Right lobe of liver (tissue), 6 donors: ENCODE results near the gene IGFALS. TPM values are rescaled to one million over a fixed set of nuclear protein-coding genes. Genes with fewer than 3 reads are reported as not detected.
A peak's percentile ranks its signal among the peaks of the same experiment; 100 is the strongest.

Experiments used
- ATAC-seq, 4 donors: fragments of 200-7000 bp; cut with Tn5 transposase; one replicate each; pipeline ENCODE4 v1.9.1; 2020; ENCODE audit warnings: mild to moderate bottlenecking in 4 of 4, moderate library complexity in 4 of 4
- DNase-seq, 3 donors: peaks; one replicate each; pipeline ENCODE4 v3.0.0-alpha.2; 2020
- H3K27ac ChIP-seq, 3 donors: fragments of 200-600 bp; one replicate each; pipeline ENCODE4 v1.8.0; 2022
- H3K27me3 ChIP-seq, 2 donors: fragments of 200-600 bp; one replicate each; pipeline ENCODE4 v1.8.0; 2022
- H3K36me3 ChIP-seq, 4 donors: fragments of 200-600 bp; sonication (generic) in 1 of 4; one replicate each; pipeline versions ENCODE4 v1.5.1 to v1.8.0; 2017 to 2022; ENCODE audit warnings: control low read depth in 1 of 4
- H3K4me1 ChIP-seq, 4 donors: fragments of 200-600 bp; sonication (generic) in 1 of 4; one replicate each; pipeline versions ENCODE4 v1.5.1 to v1.8.0; 2017 to 2022; ENCODE audit warnings: control low read depth in 1 of 4
- H3K4me3 ChIP-seq, 3 donors: fragments of 200-600 bp; one replicate each; pipeline ENCODE4 v1.8.0; 2022
- H3K9me3 ChIP-seq, 4 donors: fragments of 200-600 bp; sonication (generic) in 1 of 4; one replicate each; pipeline versions ENCODE4 v1.5.1 to v1.8.0; 2017 to 2022; ENCODE audit warnings: control low read depth in 1 of 4
- CTCF ChIP-seq, 4 donors: fragments of 200-600 bp in 3 of 4; fragments of 450-650 bp in 1 of 4; IDR thresholded peaks; one replicate each; pipeline versions ENCODE4 v1.5.1 to v1.8.0; 2016 to 2022; ENCODE audit warnings: antibody characterized with exemption in 4 of 4, mild to moderate bottlenecking in 2 of 4
- POLR2A ChIP-seq: fragments of 450-650 bp; IDR thresholded peaks from one replicate; pipeline ENCODE4 v1.6.1; 2017; ENCODE audit warnings: antibody characterized with exemption, mild to moderate bottlenecking
- WGBS: methylation state at CpG from one replicate; pipeline ENCODE4 v1.1.6; 2018; ENCODE audit warnings: low coverage, low lambda C conversion rate; ENCODE audit not compliant: insufficient coverage; ENCODE audit errors: missing lambda C conversion rate; 5-methylcytosine and 5-hydroxymethylcytosine counted together
- intact Hi-C, 2 donors: fragments of 100-400 bp; cut with DNase I; formaldehyde crosslinking; loops; one replicate each; pipeline versions ENCODE4 v1.11.2 to v1.14.1; 2022
- total RNA-seq, 6 experiments: library from RNA; depleted of rRNA in 2 of 6; stranded (reverse); fragments of >200 nt in 2 of 6; fragmentation: NEBNext Ultra II Directional in 3 of 6; extraction: Animal tissue kit (Norgen Biotek cat#: 25700) in 3 of 6; gene quantifications; one replicate each; pipeline versions ENCODE4 v1.1.0 to v1.2.4, GENCODE V29; 2016 to 2023
- donor health status: DM: no; HTN: yes; CAD: no.
- donor health status: DM: no; HTN: no; CAD: no.
- donor health status: DM: no; HTN: no; CAD: no.
- donor health status: DM: no; HTN: yes; CAD: no.
- donor health status: DM: no; HTN: yes; CAD: no.

IGFALS gene
- total RNA-seq, 6 experiments from 2014 or later: 38.7 to 124 (median 85.3) TPM

GRCh38 chr16:1791943-1792812, 1.3 kb downstream of the IGFALS start:
- Histone ChIP-seq H3K36me3 (peaks cover 0 to 14% (median 7%) of the 10 kb centered on the region in 4 donors), H3K4me3 (peak overlapping the region in 2 of 3 donors; percentile 73 to 74), H3K4me1 (peaks cover 0 to 38% (median 6%) of the 10 kb centered on the region in 4 donors), H3K27me3 (no peaks in the 10 kb centered on the region), H3K27ac (peak overlapping the region in 2 of 3 donors; percentile 73 to 78), H3K9me3 (no peaks in the 10 kb centered on the region)
- no peak for TF ChIP-seq POLR2A
- peak in 1 of 4 donors; percentile 13 for TF ChIP-seq CTCF (IDR thresholded peaks at IDR 0.05)
- intact Hi-C loops: no loop called here
- WGBS: 20% methylated on average over 1 of the region's 59 CpGs
- DNase-seq: peak; percentile 69 to 88 (median 88)
- ATAC-seq: peak; percentile 45 to 73 (median 63)

- Histone ChIP-seq H3K4me3 (no peak overlapping the region), H3K36me3 (peaks cover 0 to 14% (median 7%) of the 10 kb centered on the region in 4 donors), H3K9me3 (no peaks in the 10 kb centered on the region), H3K27ac (no peak overlapping the region), H3K4me1 (peaks cover 0 to 38% (median 6%) of the 10 kb centered on the region in 4 donors), H3K27me3 (no peaks in the 10 kb centered on the region)
- WGBS: no CpG with 5 or more reads among the region's 53 CpGs
- TF ChIP-seq CTCF (IDR thresholded peaks at IDR 0.05) (no peak), POLR2A (no peak)
- intact Hi-C loops: no loop called here
- no peak for ATAC-seq
- DNase-seq: peak in 1 of 3 donors; percentile 58
These were observed 2.1 kb downstream of the IGFALS start for GRCh38 chr16:1791256-1791942.

GRCh38 chr16:1790611-1791255, 2.8 kb downstream of the IGFALS start:
- 37% methylated on average over 4 of the region's 44 CpGs for WGBS
- H3K36me3 ChIP-seq: peaks cover 0 to 14% (median 7%) of the 10 kb centered on the region in 4 donors
- intact Hi-C loops: no loop called here
- H3K4me3 ChIP-seq: no peak overlapping the region
- no peak overlapping the region for H3K27ac ChIP-seq
- TF ChIP-seq POLR2A: no peak
- TF ChIP-seq CTCF (IDR thresholded peaks at IDR 0.05): no peak
- ATAC-seq (no peak), DNase-seq (peak; percentile 30 to 62 (median 51))
- no peaks in the 10 kb centered on the region for H3K27me3 ChIP-seq
- H3K4me1 ChIP-seq: peaks cover 0 to 38% (median 6%) of the 10 kb centered on the region in 4 donors
- H3K9me3 ChIP-seq: no peaks in the 10 kb centered on the region

GRCh38 chr16:1790261-1790610, 3.3 kb downstream of the IGFALS start:
- Histone ChIP-seq H3K36me3 (peaks cover 0 to 14% (median 7%) of the 10 kb centered on the region in 4 donors), H3K27me3 (no peaks in the 10 kb centered on the region), H3K27ac (no peak overlapping the region), H3K9me3 (no peaks in the 10 kb centered on the region), H3K4me3 (no peak overlapping the region), H3K4me1 (peaks cover 0 to 35% (median 6%) of the 10 kb centered on the region in 4 donors)
- no peak for ATAC-seq
- no peak for DNase-seq
- TF ChIP-seq POLR2A (no peak), CTCF (IDR thresholded peaks at IDR 0.05) (no peak)
- intact Hi-C loops: no loop called here
- WGBS: 85% methylated on average over 13 of the region's 15 CpGs
